GM21619 (cell line): Measurements from ENCODE around the gene RRAGB.
"Not testable (repeated sequence)": the region's sequence is repeated elsewhere in the genome, so short reads cannot be mapped to it uniquely, and the experiment has no call there.

Experiments
- ATAC-seq: cut with Tn5 transposase; IDR thresholded peaks from one replicate; pipeline ENCODE4 v1.9.1; 2021; ENCODE audit not compliant: unreplicated experiment

The RRAGB gene, protein sequence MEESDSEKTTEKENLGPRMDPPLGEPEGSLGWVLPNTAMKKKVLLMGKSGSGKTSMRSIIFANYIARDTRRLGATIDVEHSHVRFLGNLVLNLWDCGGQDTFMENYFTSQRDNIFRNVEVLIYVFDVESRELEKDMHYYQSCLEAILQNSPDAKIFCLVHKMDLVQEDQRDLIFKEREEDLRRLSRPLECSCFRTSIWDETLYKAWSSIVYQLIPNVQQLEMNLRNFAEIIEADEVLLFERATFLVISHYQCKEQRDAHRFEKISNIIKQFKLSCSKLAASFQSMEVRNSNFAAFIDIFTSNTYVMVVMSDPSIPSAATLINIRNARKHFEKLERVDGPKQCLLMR

DNA sequence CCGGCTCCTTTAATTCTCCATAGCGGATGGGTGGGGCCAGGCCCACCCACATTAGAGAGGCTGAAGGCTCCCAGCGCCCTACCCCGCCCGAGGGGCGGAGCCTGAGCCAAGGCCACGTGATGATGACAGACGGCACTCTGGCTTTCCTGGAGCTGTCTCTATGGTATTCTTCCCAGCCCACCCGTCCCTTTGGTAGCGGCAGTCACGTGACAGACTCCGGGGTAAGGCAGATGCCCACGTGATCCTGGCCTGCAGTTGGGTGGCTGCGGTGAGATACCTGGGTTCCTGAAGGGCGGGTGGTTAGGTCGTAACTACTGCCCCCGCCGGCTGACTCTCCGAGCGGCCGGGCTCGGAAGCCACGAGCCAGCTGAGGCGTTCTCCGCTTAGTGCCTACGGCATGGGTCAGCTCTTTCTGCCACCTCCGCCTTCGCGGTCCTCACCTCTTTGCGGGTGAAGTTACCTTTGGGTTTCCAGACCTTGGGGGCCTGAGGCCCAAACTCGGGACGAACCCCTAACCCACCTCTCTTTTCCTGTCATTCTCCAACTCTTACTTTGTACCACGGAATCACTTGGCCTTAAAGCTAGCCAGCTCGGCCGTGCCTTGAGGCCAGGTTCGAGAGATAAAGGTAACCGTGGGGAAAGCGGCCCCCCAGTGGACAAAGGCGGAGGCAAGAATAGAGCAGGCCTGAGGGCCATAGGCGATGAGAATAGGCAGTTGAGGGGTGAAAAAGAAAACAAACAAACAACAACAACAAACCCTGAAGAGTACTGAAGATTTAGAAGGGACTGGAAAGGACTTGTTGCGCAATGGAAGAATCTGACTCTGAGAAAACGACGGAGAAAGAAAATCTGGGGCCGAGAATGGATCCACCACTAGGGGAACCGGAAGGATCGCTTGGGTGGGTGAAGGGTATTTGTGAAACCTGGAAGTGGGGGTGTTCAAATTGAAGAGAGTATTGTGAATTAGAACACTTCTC, at the start of gene RRAGB:
TSS of gene RRAGB (plus strand) at position 229 of the 977 bp plus-strand sequence. CDS start at position 808, 579 bp downstream.
- ATAC-seq = peak; percentile 96

DNA sequence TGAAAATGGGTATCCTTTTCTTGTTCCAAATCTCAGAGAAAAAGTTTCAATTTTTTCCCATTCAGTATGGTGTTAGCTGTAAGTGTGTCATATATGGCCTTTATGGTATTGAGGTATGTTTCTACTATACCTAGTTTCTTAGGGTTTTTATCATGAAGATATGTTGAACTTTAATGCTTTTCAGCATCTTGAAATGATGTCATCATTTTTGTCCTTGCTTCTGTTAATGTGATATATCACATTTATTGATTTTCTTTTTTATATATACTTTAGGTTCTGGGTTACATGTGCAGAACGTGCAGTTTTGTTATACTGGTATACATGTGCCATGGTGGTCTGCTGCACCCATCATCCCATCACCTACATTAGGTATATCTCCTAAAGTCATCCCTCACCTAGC, 49.5 kb upstream of the RRAGB start:
- no peak for ATAC-seq

DNA sequence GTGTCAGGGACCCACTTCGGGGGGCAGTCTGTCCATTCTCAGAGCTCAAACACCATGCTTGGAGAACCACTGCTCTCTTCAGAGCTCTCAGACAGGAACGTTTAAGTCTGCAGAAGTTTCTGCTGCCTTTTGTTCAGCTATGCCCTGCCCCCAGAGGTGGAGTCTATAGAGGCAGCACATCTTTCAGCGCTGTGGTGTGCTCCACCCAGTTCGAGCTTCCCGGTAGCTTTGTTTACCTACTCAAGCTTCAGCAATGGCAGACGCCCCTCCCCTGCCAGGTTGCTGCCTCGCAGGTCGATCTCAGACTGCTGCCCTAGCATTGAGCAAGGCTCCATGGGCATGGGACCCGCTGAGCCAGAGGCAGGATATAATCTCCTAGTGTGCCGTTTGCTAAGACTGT, 29.0 kb upstream of the RRAGB start:
- ATAC-seq = not testable (repeated sequence)

DNA sequence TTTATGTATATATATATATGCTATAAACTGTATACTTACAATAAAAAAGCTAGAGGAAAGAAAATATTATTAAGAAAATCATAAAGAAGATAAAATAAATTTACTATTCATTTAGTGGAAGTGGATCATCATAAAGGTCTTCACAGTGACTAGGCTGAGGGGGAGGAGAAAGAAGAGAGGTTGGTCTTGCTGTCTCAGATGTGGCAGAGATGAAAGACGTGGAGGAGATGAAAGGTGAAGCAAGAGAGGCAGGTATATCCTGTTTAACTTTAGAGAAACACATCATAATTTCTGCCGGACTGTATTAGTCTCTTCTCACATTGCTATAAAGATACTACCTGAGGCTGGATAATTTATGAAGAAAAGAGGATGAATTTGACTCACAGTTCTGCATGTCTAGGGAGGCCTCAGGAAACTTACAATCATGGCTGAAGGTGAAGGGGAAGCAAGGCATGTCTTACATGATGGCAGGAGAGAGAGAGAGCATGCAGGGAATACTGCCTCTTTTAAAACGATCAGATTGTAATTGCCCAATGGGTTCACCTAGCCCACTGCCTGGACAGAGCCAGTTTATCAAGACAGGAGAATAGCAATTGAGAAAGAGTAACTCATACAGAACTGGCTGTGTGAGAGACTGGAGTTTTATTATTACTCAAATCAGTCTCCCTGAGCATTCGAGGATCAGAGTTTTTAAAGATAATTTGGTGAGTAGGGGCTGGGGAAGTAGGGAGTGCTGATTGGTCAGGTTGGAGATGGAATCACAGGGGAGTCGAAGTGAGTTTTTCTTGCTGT, 22.1 kb upstream of the RRAGB start:
- ATAC-seq = no peak

DNA sequence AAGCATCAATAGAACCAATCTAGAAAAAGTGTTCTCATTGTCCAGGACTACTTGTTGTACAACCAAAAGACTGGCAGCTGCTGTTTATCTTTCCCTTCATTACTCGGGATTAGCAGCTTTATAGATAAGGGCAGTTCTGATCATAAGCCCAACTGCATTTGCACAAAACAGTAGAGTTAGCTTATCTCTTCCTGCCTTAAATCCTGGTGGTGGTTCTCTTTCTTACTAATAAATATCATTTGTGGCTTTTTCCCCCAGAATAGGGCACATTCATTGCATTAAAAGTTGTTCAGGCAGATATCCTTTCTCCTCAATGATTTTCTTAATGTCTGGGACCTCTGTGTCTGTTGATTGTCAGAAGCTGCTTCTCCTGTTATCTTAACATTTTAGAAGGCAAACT, 20.2 kb upstream of the RRAGB start:
- ATAC-seq = no peak

DNA sequence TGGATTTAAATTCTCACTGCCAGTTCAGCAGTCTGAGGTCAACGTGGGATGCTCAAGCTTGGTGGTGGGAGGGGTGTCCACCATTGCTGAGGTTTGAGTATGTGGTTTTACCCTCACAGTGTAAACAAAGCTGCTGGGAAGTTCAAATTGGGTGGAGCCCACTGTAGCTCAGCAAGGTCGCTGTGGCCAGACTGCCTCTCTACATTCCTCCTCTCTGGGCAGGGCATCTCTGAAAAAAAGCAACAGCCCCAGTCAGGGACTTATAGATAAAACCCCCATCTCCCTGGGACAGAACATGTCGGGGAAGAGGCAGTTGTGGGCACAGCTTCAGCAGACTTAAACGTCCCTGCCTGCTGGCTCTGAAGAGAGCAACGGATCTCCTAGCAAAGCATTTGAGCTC, 14.9 kb upstream of the RRAGB start:
- ATAC-seq = no peak

DNA sequence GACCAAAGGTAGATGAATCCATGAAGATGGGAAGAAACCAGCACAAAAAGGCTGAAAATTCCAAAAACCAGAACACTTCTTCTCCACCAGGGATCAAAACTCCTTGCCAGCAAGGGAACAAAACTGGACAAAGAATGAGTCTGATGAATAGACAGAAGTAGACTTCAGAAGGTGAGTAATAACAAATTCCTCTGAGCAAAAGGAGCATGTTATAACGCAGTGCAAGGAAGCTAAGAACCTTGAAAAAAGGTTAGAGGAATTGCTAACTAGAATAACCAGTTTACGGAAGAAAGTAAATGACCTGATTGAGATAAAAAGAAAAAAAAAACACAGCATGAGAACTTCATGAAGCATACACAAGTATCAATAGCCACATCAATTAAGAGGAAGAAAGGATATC, 14.1 kb upstream of the RRAGB start:
- not testable (repeated sequence) for ATAC-seq

DNA sequence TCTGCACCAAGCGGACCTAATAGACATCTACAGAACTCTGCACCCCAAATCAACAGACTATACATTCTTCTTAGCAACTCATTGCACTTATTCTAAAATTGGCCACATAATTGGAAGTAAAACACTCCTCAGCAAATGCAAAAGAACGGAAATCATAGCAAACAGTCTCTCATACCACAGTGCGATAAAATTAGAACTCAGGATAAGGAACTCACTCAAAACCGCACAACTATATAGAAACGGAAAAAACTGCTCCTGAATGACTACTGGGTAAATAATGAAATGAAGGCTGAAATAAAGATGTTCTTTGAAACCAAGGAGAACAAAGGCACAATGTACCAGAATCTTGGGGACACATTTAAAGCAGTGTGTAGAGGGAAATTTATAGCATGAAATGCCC, 12.5 kb upstream of the RRAGB start:
- ATAC-seq = not testable (repeated sequence)

DNA sequence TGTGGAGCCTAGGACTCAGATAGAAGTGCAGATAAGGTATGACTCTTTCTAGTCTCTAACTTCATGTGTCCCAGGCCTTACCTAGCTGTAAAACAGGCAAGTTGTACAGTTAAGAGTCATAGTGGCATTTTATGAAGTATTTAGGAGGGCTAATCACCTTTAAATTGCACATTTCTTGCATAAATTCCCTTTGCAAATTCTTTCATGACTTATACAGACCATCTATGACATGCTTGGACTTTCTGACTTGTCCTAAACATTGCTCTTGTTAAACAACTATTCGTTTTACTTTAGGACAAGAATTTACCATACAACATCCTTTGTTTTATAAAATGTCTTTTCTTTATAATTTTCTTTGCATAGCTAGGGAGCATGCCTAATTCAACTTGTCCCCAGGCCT, 7.8 kb upstream of the RRAGB start:
- ATAC-seq = no peak

DNA sequence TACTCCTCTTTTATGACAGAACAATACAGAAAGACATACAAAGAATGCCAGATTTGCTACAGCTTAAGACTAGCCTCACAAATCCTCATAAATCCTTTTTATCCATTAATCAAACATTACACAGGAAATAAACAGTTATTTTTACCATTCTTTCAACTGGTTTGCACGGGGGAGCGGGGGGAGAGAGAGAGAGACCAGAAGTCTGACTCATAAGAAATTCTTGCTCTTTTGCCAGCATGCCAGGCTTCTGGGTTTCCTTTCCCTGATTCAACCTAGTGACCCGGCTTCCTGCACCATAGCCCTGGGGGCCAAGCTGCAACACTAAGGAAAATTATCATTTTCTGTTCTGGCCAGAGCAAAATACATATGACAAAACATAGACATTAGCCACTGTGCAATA, 6.8 kb upstream of the RRAGB start:
- no peak for ATAC-seq

DNA sequence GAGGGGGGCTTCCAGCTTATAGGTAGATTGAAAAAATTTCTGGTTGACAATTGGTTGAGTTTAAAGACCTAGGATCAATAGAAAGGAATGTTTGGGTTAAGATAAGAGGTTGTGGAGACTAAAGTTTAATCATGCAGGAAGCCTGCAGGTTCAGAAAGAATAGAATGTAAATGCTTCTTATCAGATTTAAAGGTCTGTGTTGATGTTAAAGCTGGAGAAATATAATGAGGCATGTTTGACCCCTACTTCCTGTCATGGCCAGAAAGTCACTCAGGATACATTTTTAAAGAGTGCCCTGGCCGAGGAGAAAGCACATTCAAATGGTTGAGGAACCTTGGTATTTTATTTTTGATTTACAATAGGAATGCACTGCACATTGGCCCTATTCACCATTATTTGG, 3.9 kb upstream of the RRAGB start:
- ATAC-seq = no peak

DNA sequence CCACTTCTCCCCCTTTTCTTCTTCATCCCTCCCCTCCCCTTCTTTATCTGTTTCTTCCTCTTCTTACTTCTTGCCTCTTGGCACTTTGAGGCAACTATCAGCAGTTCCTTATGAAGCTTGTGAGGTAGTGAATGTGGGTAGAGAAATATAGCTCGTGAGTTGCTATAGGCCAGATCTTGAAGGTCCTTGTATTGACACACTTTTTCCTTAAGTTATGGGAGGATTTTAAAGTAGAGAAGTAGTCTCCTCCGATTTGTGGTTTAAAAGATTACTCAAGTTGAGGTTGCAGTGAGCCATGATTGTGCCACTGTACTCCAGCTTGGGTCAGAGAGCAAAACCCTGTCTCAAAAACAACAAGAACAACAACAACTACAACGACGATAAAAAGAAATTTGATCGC, 3.4 kb upstream of the RRAGB start:
- no peak for ATAC-seq

DNA sequence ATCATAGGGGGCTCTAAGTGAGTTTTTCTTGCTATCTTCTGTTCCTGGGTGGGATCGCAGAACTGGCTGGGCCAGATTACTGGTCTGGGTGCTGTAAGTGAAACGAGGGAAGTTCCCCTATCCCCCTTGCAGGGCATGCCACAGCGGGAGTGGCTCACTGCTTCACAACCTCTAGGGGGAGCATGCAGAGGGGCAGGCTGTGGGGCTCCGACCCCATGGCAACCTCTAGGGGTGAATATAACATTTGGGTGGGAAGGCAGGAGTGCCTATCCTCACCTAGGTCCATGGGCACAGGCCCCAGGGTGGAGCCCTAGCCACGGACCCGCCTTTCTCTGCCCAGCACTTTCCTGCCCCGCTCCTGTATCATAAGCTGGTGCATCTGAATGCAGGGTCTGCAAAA, 1.7 kb upstream of the RRAGB start:
- no peak for ATAC-seq

DNA sequence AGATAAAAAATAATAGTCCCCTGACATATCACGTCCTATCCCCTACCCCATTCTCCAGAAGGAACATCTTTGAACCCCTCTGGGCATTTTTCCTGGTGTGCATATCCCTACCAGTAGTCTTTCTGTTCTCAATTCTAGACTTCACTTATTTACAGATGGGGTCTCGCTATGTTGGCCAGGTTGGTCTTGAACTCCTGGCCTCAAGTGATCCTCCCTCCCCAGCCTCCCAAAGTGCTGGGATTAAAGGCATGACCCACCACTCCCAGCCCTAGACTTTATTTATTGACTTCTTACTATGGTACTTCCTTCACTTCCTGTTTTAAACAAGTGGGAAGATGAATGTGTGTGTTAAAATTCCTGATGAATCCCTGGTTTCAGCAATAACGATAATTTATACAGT, 612 bp upstream of the RRAGB start:
- ATAC-seq = no peak

DNA sequence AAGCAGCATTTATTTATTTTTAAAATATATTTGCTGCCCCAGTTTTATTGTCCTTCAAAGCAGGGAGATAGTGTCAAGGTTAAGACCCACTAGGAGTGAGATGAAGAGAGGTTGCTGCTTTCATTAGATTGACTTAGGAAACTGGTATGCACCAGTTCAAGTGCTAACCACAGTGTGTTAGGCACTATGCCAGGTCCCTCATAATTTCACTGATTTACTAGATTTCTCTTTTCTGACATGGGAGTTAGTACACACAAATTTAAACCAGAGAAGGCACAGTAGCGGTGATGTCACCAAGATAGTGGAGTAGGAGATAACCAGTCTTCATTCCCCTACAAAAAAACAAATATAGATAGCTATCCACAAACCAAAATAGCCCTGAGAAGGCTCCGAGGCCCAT, 14.3 kb downstream of the RRAGB start:
- ATAC-seq = no peak

DNA sequence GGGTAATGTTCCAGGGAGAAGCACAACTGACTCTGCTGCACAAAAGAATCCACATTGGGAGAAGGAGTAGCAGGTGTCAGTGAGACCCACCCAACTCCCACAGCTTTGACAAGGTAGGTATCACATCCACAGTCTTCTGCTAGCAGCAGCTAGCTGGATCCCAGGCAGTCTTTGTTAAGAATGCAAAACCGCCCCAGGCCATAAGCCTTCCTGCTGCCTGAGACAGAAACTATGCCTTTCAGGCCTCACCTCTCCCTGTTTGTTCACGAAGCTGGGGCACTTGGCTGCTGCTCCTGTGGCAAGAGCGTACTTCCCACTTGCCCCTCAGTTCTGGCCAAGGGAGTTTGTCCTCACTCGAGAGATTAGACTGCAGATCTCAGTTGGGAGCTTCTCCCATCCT, 21.4 kb downstream of the RRAGB start:
- ATAC-seq = no peak

DNA sequence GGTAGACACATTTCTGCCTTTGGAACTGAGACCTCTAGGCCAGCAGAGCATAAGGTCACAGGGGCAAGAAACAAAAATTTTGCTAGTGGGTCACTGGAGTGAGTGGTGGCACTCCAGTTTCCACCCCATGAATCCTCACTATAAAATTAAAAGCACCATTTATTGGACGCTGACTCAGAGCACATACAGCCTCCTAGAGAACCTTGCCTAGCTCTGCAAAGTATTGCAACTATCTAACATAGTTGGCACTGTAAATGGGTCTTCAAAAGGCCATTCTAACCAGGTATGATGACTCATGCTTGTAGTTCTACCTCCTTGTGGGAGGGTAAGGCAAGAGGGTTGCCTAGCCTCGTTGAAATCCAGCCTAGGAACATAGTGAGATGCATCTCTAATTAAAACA, 25.1 kb downstream of the RRAGB start:
- ATAC-seq = no peak

DNA sequence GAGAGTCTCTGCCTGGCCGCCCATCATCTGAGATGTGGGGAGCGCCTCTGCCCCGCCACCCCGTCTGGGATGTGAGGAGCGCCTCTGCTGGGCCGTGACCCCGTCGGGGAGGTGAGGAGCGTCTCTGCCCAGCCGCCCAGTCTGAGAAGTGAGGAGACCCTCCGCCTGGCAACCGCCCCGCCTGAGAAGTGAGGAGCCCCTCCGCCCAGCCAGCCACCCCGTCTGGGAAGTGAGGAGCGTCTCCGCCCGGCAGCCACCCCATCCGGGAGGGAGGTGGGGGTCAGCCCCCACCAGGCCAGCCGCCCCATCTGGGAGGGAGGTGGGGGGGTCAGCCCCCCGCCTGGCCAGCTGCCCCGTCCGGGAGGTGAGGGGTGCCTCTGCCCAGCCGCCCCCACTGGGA, 30.9 kb downstream of the RRAGB start:
- ATAC-seq = not testable (repeated sequence)

DNA sequence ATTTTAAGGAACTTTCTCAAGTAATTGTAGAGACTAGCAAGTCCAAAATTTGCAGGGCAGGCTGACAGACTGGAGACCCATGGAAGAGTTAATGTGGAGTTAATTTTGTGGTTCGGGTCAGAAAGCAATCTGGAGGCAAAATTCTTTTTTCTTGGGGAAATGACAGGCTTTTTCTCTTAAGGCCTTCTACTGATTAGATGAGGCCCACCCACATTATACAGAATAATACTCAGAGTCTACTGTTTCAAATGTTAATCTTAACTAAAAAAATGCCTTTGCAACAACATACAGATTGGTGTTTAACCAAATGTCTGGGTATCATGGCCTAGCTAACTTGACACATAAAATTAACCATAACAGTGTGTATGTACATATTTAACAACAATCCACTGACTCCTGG, 32.7 kb downstream of the RRAGB start:
- no peak for ATAC-seq

DNA sequence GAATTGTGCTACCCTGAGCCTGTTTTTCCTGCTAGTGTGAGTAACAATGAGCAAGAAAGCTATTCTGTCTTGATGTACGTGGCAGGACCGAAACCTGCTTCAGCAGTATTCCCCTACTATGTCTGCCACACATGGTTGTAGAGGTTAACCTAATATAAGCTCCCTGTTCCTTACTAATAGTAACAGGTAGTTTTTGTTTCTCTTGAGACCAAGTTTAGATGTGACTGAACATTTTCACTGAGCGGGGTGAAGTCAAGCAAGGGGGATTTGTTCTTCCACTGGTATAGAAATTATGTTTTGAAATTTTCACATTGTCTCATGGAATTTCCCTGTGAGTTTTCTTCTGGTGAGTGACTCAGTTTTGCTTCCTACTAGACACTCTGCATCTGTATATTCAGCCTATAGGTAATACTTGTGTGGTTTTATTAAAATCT, 37.3 kb downstream of the RRAGB start:
- ATAC-seq = peak; percentile 92

DNA sequence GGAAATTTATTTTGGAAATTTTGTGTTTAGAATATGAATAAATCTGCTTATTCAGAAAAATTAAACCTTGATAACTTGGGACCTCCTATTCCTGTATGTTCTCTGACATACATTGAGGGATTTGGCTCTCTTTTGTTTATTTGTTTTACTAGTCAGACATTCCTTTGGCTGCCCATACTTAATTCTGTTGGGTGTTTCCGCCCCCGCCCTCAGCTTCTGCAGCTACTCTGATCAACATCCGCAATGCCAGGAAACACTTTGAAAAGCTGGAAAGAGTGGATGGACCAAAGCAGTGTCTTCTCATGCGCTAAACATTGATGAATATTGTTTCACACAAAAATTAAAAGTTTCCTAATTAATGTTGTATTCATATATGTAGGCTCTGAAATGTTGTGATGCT, 40.5 kb downstream of the RRAGB start:
- ATAC-seq = no peak
